Duodenal mucosa (tissue), 2 donors: Measurements from ENCODE around the gene SDK2.

Source experiments
- H3K27ac ChIP-seq: one replicate; pipeline ENCODE4 v1.7.0; 2013; ENCODE audit warnings: low read depth, low read length
- H3K27me3 ChIP-seq, 2 donors: one replicate each; pipeline ENCODE4 v1.7.0; 2013; ENCODE audit warnings: low read length in 2 of 2, control low read depth in 1 of 2; ENCODE audit not compliant: insufficient read depth in 2 of 2, control insufficient read depth in 1 of 2
- H3K36me3 ChIP-seq, 2 donors: one replicate each; pipeline ENCODE4 v1.7.0; 2013; ENCODE audit warnings: low read length in 2 of 2, control low read depth in 1 of 2; ENCODE audit not compliant: insufficient read depth in 2 of 2, control insufficient read depth in 1 of 2
- H3K4me1 ChIP-seq, 2 donors: one replicate each; pipeline ENCODE4 v1.7.0; 2013; ENCODE audit warnings: low read length in 2 of 2, control low read depth in 1 of 2; ENCODE audit not compliant: insufficient read depth in 2 of 2, control insufficient read depth in 1 of 2
- H3K4me3 ChIP-seq, 2 donors: one replicate each; pipeline ENCODE4 v1.7.0; 2013; ENCODE audit warnings: low read length in 2 of 2, low read depth in 1 of 2
- H3K9ac ChIP-seq, 2 donors: one replicate each; pipeline ENCODE4 v1.7.0; 2013; ENCODE audit warnings: low read length in 2 of 2, low read depth in 1 of 2
- H3K9me3 ChIP-seq, 2 donors: one replicate each; pipeline ENCODE4 v1.7.0; 2013; ENCODE audit warnings: low read length in 2 of 2, control low read depth in 1 of 2; ENCODE audit not compliant: control insufficient read depth in 1 of 2

Gene SDK2

DNA sequence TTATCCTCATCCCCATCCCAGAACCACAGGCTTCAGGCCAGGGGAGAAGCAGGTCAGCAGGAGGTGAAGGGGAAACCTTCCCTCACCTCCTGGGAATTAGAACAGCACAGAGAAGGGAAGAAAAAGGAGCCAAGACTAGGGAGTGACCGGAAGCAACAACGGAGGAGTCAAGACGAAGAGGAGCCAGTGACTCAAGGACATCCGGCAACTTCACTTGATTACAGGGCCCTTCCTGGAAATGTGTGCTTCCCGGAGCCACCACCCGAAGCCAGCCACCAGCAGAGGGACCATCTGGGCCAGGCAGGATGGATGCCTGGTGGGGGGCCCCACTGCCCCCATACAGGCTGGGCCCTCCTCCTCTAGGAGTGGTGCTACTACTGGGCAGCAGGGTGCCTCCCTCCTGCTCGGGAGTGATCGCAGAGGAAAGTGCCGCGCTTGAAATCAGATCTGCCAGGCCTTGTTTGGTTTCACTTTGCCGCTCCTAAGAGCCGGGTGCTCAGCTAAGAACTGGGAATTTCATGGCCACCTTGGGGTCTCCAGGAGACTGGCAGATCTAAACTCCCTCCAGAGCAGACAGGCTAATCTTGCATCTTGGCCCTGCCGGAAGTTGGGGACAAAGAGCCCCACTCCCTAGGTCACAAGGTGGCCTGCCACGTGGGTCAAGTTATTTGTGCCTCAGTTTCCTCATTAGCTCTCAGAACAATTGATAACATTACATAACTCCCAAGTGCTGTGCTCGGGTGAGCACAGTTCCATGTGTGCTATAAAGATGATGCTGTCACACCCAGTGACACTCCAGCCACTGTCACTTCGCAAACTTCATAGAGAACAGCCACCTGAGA, 339.1 kb downstream of the SDK2 start:
- H3K9ac ChIP-seq: peak overlapping the region; percentile 57 to 62
- H3K9me3 ChIP-seq: no peaks in the 10 kb centered on the region
- H3K27ac ChIP-seq: peak overlapping the region; percentile 80
- peaks cover 46 to 53% of the 10 kb centered on the region in 2 donors for H3K4me1 ChIP-seq
- H3K36me3 ChIP-seq: no peaks in the 10 kb centered on the region
- H3K27me3 ChIP-seq: no peaks in the 10 kb centered on the region
- peak overlapping the region; percentile 58 to 69 for H3K4me3 ChIP-seq

DNA sequence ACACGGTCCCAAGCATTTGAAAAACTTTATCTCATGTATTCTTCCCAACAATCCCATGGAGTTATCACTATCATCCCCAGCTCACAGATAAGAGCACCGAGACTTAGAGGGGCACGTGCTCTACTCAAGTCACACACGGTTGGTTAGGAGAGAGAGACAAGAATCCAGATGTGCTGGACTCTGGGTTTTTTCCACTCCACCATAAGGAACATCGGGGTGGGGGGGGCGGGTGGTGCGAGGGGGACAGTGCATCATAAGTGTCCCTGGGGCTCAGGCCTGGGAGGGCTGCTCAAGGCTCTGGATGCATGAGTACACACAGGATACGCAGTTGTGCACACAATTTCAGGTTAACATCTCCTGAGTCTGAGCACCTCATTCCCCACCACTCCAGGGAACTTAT, 339.8 kb downstream of the SDK2 start:
- peak overlapping the region; percentile 57 to 62 for H3K9ac ChIP-seq
- peaks cover 54 to 55% of the 10 kb centered on the region in 2 donors for H3K4me1 ChIP-seq
- H3K27me3 ChIP-seq: no peaks in the 10 kb centered on the region
- H3K9me3 ChIP-seq: no peaks in the 10 kb centered on the region
- H3K27ac ChIP-seq: peak overlapping the region; percentile 80
- H3K36me3 ChIP-seq: peaks cover 0 to 4% of the 10 kb centered on the region in 2 donors
- H3K4me3 ChIP-seq: peak overlapping the region; percentile 58 to 69

DNA sequence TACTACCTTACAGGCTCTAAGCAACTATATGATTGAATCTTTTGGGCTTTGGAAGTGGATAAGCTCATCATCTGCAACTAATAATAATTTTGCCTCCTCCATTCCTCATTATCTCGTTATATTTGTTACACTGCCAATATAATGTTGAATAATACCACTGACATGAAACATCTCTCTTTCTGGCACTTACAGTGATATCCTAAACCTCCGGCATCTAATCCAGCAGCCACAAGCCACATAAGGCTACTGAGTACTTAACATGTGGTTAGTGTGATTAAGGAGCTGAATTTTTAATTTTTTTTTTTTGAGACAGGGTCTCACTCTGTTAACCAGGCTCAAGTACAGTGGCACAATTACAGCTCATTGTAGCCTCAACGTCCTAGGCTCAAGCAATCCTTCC, 342.1 kb downstream of the SDK2 start:
- peaks cover 50 to 58% of the 10 kb centered on the region in 2 donors for H3K4me1 ChIP-seq
- no peaks in the 10 kb centered on the region for H3K9me3 ChIP-seq
- no peak overlapping the region for H3K9ac ChIP-seq
- no peaks in the 10 kb centered on the region for H3K27me3 ChIP-seq
- peaks cover 4 to 5% of the 10 kb centered on the region in 2 donors for H3K36me3 ChIP-seq
- no peak overlapping the region for H3K4me3 ChIP-seq
- H3K27ac ChIP-seq: no peak overlapping the region

DNA sequence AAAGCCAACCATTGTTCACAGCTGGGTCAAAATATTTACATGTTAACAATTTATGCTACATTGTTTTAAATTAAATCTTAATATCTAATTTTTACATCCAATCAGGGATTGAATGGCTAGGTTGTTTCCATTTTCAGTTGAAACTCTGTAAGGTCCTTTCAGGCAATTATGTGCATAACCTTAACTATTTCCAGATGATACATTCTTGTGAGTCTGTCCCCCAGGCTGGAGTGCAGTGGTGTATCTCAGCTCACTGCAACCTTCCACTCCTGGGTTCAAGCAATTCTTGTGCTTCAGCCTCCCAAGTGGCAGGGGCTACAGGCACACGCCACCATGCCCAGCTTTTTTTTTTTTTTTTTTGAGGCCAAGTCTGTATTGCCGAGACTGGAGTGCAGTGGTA, 342.9 kb downstream of the SDK2 start:
- peaks cover 4 to 5% of the 10 kb centered on the region in 2 donors for H3K36me3 ChIP-seq
- no peak overlapping the region for H3K27ac ChIP-seq
- H3K9ac ChIP-seq: no peak overlapping the region
- H3K27me3 ChIP-seq: no peaks in the 10 kb centered on the region
- peaks cover 42 to 49% of the 10 kb centered on the region in 2 donors for H3K4me1 ChIP-seq
- H3K9me3 ChIP-seq: no peaks in the 10 kb centered on the region
- no peak overlapping the region for H3K4me3 ChIP-seq

DNA sequence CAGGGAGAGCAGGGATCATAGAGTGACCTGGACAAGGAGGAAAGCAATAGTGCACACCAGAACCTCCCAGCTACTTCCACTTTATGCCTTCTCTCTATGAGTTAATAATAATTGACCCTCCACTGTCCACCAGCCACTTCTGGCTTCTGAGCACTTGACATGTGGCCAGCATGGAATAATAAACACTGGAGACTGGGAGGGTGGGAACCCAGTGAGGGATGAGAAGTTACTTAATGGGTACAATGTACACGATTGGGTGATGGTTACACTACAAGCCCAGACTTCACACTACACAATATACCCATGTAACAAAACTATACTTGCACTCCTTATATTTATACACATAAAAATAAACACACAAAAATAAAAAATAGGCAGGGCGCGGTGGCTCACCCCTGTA, 343.9 kb downstream of the SDK2 start:
- Histone ChIP-seq H3K4me1 (peaks cover 32 to 40% of the 10 kb centered on the region in 2 donors), H3K27me3 (no peaks in the 10 kb centered on the region), H3K27ac (no peak overlapping the region), H3K36me3 (peaks cover 4 to 5% of the 10 kb centered on the region in 2 donors), H3K9ac (no peak overlapping the region), H3K4me3 (peak overlapping the region in 1 of 2 donors; percentile 10), H3K9me3 (no peaks in the 10 kb centered on the region)

DNA sequence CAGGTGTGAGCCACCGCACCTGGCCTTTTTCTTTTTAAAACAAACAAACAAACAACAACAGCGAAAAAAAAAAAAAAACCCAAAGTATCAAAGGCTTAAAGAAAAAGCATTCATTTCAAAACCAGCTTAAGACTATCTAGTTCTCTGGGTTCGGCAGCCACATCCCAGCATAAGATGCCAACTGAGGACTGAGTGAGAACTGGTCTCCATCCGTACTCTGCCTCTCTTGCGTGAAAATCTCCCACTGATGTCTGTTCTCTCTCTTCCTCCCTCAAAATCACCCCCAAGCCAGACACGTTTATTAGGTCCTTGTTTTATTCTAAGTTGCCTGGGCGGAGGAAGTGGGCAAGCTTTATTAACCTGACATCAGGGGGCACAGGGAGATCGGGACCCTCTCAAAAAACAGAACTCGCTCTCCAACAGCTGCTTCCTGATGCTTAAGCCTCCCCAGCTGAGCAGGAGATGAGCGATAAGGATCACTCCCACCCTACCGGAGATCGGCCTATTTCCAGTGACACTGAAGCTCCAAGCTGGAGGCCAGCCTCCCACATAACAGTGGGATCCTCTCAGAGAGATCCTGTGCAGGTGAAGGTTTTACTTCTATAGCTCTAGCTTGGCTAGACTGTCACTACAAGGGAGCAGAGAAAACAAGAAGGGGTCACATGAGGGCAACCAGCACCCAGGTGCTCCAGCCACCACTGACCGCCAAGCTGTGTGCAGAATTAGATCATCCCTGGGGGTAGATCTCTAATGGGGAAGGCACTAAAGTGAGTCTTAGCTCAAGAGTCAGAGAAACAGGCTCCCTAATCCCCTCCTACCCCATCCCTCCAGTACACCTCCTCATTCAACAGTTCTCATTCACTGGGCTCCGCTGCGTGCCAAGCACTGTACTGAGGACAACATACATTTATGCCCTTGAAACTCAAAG, 346.0 kb downstream of the SDK2 start:
- Histone ChIP-seq H3K9me3 (no peaks in the 10 kb centered on the region), H3K4me1 (peaks cover 27 to 33% of the 10 kb centered on the region in 2 donors), H3K4me3 (no peak overlapping the region), H3K36me3 (peaks cover 4 to 7% of the 10 kb centered on the region in 2 donors), H3K27me3 (no peaks in the 10 kb centered on the region), H3K9ac (no peak overlapping the region), H3K27ac (no peak overlapping the region)

DNA sequence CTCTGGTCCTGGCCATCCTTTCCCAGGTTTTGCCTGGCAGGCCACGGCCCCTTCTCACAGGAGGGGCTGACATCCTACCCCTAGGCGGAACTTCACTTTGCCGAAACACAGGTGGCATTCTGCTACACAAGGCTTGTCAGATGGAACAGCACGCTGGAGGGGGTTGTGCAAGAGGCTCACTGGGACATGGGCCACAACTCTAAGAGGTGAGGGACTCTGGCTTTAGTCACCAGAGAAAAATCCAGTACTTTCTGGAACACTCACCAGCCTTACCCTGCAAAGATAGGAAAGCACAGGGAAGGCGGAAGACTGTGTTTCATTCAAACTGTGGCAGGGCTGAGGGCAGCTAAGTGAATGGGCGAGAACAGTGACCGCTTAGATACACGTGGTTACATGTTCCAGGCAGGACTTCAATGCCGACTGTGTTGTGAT, 350.7 kb downstream of the SDK2 start:
- no peak overlapping the region for H3K4me3 ChIP-seq
- H3K27me3 ChIP-seq: no peaks in the 10 kb centered on the region
- peaks cover 2 to 3% of the 10 kb centered on the region in 2 donors for H3K36me3 ChIP-seq
- peak overlapping the region; percentile 30 for H3K27ac ChIP-seq
- H3K9me3 ChIP-seq: no peaks in the 10 kb centered on the region
- no peak overlapping the region for H3K9ac ChIP-seq
- peaks cover 50 to 61% of the 10 kb centered on the region in 2 donors for H3K4me1 ChIP-seq

DNA sequence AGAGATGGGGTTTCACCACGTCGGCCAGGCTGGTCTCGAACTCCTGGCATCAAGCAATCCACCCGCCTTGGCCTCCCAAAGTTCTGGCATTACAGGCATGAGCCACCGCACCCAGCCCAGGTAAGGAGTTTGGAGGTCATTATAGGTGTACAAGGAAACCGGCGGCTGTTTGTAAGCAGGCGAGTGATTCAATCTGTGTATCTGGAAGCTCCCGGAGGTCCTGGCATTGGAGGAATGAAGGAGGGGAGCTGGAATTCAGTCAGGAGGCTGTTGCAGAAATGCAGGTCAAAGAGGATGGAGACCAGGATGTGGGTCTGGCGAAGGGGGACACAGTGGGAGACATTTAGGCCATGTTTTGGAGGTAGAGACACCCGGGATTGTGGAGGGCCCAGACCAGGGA, 351.2 kb downstream of the SDK2 start:
- peaks cover 50 to 60% of the 10 kb centered on the region in 2 donors for H3K4me1 ChIP-seq
- peaks cover 2 to 3% of the 10 kb centered on the region in 2 donors for H3K36me3 ChIP-seq
- no peak overlapping the region for H3K9ac ChIP-seq
- no peaks in the 10 kb centered on the region for H3K27me3 ChIP-seq
- peak overlapping the region; percentile 30 for H3K27ac ChIP-seq
- H3K9me3 ChIP-seq: no peaks in the 10 kb centered on the region
- no peak overlapping the region for H3K4me3 ChIP-seq

DNA sequence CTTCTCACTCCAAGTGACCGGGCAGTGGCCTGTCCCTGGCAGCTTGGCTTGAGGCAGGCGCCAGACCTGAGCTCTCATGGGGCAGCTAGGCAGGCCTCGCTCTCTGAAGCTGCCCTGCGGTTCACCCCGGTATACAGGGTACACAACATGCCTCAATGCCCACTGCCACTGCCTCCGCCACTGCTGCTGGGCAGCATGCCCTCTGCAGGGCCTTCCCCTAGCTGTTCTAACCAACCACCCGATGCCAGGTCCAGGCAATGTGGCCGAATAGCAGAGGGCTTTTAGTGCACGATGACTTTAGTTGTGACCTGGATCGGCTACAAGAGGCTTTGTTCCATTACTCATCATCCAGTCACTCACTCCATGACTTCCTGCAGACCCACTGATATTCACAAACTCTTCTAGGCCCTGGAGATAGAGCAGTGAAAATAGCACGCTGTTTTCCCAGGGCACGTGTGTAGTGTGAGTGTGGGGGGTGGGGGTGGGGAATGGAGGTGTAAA, 352.2 kb downstream of the SDK2 start:
- Histone ChIP-seq H3K4me3 (peak overlapping the region; percentile 23 to 43), H3K4me1 (peaks cover 58 to 67% of the 10 kb centered on the region in 2 donors), H3K27me3 (no peaks in the 10 kb centered on the region), H3K9ac (peak overlapping the region; percentile 33 to 56), H3K9me3 (no peaks in the 10 kb centered on the region), H3K27ac (peak overlapping the region; percentile 64), H3K36me3 (peaks cover 2 to 3% of the 10 kb centered on the region in 2 donors)
